Bronchial epithelial cell (primary cell): ENCODE results near the gene ZFTA. TPM values are rescaled to one million over a fixed set of nuclear protein-coding genes. Genes with fewer than 3 reads are reported as not detected.

Experiments
- DNase-seq: peaks from one replicate; pipeline ENCODE4 v3.0.0-alpha.2; 2010; ENCODE audit warnings: low read depth
- FAIRE-seq: peaks from 2 replicates; lab custom pipeline; 2011; peaks lifted over from hg19 to GRCh38; lab: Jason Lieb, UNC
- H3K27me3 ChIP-seq: 2 replicates; pipeline ENCODE4 v1.5.1; 2011; ENCODE audit warnings: low read length; ENCODE audit not compliant: control insufficient read depth, insufficient read depth
- H3K36me3 ChIP-seq: 2 replicates; pipeline ENCODE4 v1.5.1; 2011; ENCODE audit warnings: low read length; ENCODE audit not compliant: control insufficient read depth, insufficient read depth
- H3K4me3 ChIP-seq: 2 replicates; pipeline ENCODE4 v1.5.1; 2011; ENCODE audit warnings: mild to moderate bottlenecking, low read depth, low read length, control low read depth
- CTCF ChIP-seq: IDR thresholded peaks from 2 replicates; pipeline ENCODE4 v1.5.1; 2011; ENCODE audit warnings: mild to moderate bottlenecking, moderate library complexity, low read length, control low read depth, inconsistent platforms; ENCODE audit not compliant: insufficient read depth, severe bottlenecking
- total RNA-seq: library from RNA; depleted of rRNA; stranded (reverse); fragments of >200 nt; gene quantifications from 2 replicates; pipeline ENCODE4 v1.2.1, GENCODE V29; 2014

ZFTA gene
- total RNA-seq, 1 donor from 2014 or later, result 2.9 TPM

- TF ChIP-seq CTCF, result no peak
- Histone ChIP-seq H3K36me3 (no peaks in the 10 kb centered on the region), H3K27me3 (no peaks in the 10 kb centered on the region), H3K4me3 (no peak overlapping the region)
- DNase-seq, result no peak
- no peak for FAIRE-seq
These were observed 39.2 kb downstream of the ZFTA start for GRCh38 chr11:63729326-63729725.

- no peak for DNase-seq
- TF ChIP-seq CTCF, result no peak
- no peaks in the 10 kb centered on the region for H3K36me3 ChIP-seq
- no peak overlapping the region for H3K4me3 ChIP-seq
- FAIRE-seq, result no peak
- H3K27me3 ChIP-seq, result no peaks in the 10 kb centered on the region
These were observed 48.0 kb downstream of the ZFTA start for GRCh38 chr11:63720611-63721010.

- TF ChIP-seq CTCF, result no peak
- Histone ChIP-seq H3K36me3 (no peaks in the 10 kb centered on the region), H3K4me3 (no peak overlapping the region), H3K27me3 (no peaks in the 10 kb centered on the region)
- FAIRE-seq (no peak), DNase-seq (no peak)
These were observed 48.6 kb downstream of the ZFTA start for GRCh38 chr11:63719987-63720386.

- no peak overlapping the region for H3K4me3 ChIP-seq
- no peaks in the 10 kb centered on the region for H3K27me3 ChIP-seq
- TF ChIP-seq CTCF, result no peak
- FAIRE-seq (no peak), DNase-seq (no peak)
- H3K36me3 ChIP-seq, result no peaks in the 10 kb centered on the region
These were observed 49.6 kb downstream of the ZFTA start for GRCh38 chr11:63719001-63719400.

Other genes with a start within 250 kb of the ZFTA start
- gene PLAAT4, start 232.0 kb downstream of the ZFTA start, total RNA-seq, result 0.79 and 2.8 TPM in 2 replicates
- gene PLAAT2, start 205.4 kb downstream of the ZFTA start, total RNA-seq, result 0.64 and 1.3 TPM in 2 replicates
- gene PLAAT3, start 154.3 kb downstream of the ZFTA start, total RNA-seq, result 0.51 and 2.1 TPM in 2 replicates
- 63.7 and 81.0 TPM in 2 replicates for gene ATL3, start 97.4 kb downstream of the ZFTA start, total RNA-seq
- gene RTN3, start 87.3 kb downstream of the ZFTA start, total RNA-seq, result 29.0 and 38.5 TPM in 2 replicates
- gene SPINDOC, start 44.7 kb upstream of the ZFTA start, total RNA-seq, result 3.4 and 6.7 TPM in 2 replicates
- 10.5 and 21.0 TPM in 2 replicates for gene MARK2, start 70.3 kb upstream of the ZFTA start, total RNA-seq
- 1.2 and 2.4 TPM in 2 replicates for gene RCOR2, start 148.4 kb upstream of the ZFTA start, total RNA-seq
- 4.5 and 7.4 TPM in 2 replicates for gene NAA40, start 170.2 kb upstream of the ZFTA start, total RNA-seq
- gene COX8A, start 205.8 kb upstream of the ZFTA start, total RNA-seq, result 266 and 382 TPM in 2 replicates
- gene OTUB1, start 217.7 kb upstream of the ZFTA start, total RNA-seq, result 43.5 and 51.1 TPM in 2 replicates